ENCODE data around the gene CHURC1. TPM values are rescaled to one million over a fixed set of nuclear protein-coding genes. Genes with fewer than 3 reads are reported as not detected.

CHURC1 gene
- total and polyA plus RNA-seq, 2 of the 4 experiments (the other 2 are of a cell fraction), result 38.0 to 69.5 TPM

GRCh38 chr14:64891173-64891838 lies 22.9 kb upstream of the CHURC1 start:
- Histone ChIP-seq H2AK9ac (replicated peaks; ENCODE audit: low read depth, low read length, poor library complexity) (no peak overlapping the region), H3K4me1 (ENCODE audit: control insufficient read depth, insufficient read depth, low read length) (no peaks in the 10 kb centered on the region), H2AFZ (replicated peaks; ENCODE audit: low read length, poor library complexity) (no peak overlapping the region), H4K91ac (ENCODE audit: insufficient read depth, low read depth, low read length) (no peak overlapping the region), H4K8ac (ENCODE audit: low read depth in 2 of 2, low read length in 2 of 2) (no peak overlapping the region), H4K5ac (ENCODE audit: low read depth, low read length) (no peak overlapping the region), H2BK15ac (ENCODE audit: low read depth, low read length) (no peak overlapping the region), H3K27me3 (ENCODE audit: control insufficient read depth, insufficient read depth, low read length) (peaks cover 16% of the 10 kb centered on the region), H3K14ac (replicated peaks; ENCODE audit: low read depth, low read length) (no peak overlapping the region), H4K20me1 (ENCODE audit: insufficient read depth, low read length) (no peaks in the 10 kb centered on the region), H3K23ac (ENCODE audit: low read depth, low read length) (no peak overlapping the region), H3K4me2 (ENCODE audit: low read depth, low read length) (no peak overlapping the region), H2BK5ac (ENCODE audit: low read depth, low read length, poor library complexity, severe bottlenecking) (no peak overlapping the region), H3K18ac (ENCODE audit: low read depth, low read length) (no peak overlapping the region), H3K9me1 (ENCODE audit: insufficient read depth, low read length) (no peaks in the 10 kb centered on the region), H3K27ac (ENCODE audit: insufficient read depth, low read length) (no peak overlapping the region), H3K4ac (ENCODE audit: low read depth, low read length) (no peak overlapping the region), H2AK5ac (ENCODE audit: low read depth, low read length) (no peak overlapping the region), H3K36me3 (ENCODE audit: control insufficient read depth, insufficient read depth, low read length) (no peaks in the 10 kb centered on the region), H2BK20ac (ENCODE audit: low read depth, low read length) (no peak overlapping the region), H2BK120ac (ENCODE audit: low read depth, low read length) (no peak overlapping the region), H3K56ac (ENCODE audit: extremely low read depth, insufficient read depth, low read length) (no peak overlapping the region), H3K79me1 (ENCODE audit: low read depth in 1 of 2, low read length in 2 of 2) (no peaks in the 10 kb centered on the region), H3K9me3 (ENCODE audit: control insufficient read depth, insufficient read depth, low read length) (no peaks in the 10 kb centered on the region), H3K9ac (ENCODE audit: low read depth, low read length) (no peak overlapping the region), H3K4me3 (ENCODE audit: insufficient read depth, low read depth, low read length) (no peak overlapping the region)
- DNase-seq (no peak), ATAC-seq (ENCODE audit: low read depth) (no peak)
- no CpG with 5 or more reads among the region's 4 CpGs for WGBS, 2 experiments (ENCODE audit: extremely low coverage in 2 of 2, insufficient read length in 1 of 2)
- intact Hi-C loops (cut with micrococcal nuclease), result loop anchor here (5.0 kb wide), 5 partner anchors 69 to 549 kb away; no protein-coding TSS in a partner anchor
- CTCF ChIA-PET, result interaction anchor here (0.6 to 4.2 kb wide), 19 partner anchors 9 to 354 kb away, joined by 3 to 31 read pairs (median 4); no protein-coding TSS in a partner anchor
- TF ChIP-seq MAFK (IDR thresholded peaks at IDR 0.05; ENCODE audit: low read depth, low read length) (0 out of 2 replicates have a peak, but pooled peaks have one; percentile 23), BHLHE40 (IDR thresholded peaks at IDR 0.05; ENCODE audit: low read depth, low read length) (no peak), RCOR1 (IDR thresholded peaks at IDR 0.05; ENCODE audit: insufficient replicate concordance, low read length) (no peak), MXI1 (IDR thresholded peaks at IDR 0.05; ENCODE audit: borderline replicate concordance, low read depth, low read length) (no peak)
- no TSS peak for BruUV-seq (replicated peaks)
- dilution Hi-C loops (cut with HindIII; ENCODE audit: low sequenced_read_pairs, unreplicated experiment), result no loop called here
- POLR2A ChIA-PET (ENCODE audit: unreplicated experiment), result interaction anchor here (0.6 to 1.0 kb wide), 2 partner anchors 68 to 283 kb away, joined by 3 to 6 read pairs; no protein-coding TSS in a partner anchor
- in situ Hi-C loops (cut with MboI; ENCODE audit: low sequenced_read_pairs), result loop anchor here (10.0 kb wide), 1 partner anchor 537 kb away; no protein-coding TSS in a partner anchor
